Smooth muscle cell of the brain vasculature (primary cell): ENCODE measurements around the gene DNAAF6.
"Not testable (repeated sequence)": the region's sequence is repeated elsewhere in the genome, so short reads cannot be mapped to it uniquely, and the experiment has no call there.

Experiments used
- DNase-seq: peaks from one replicate; pipeline ENCODE4 v3.0.0-alpha.2; 2012; ENCODE audit warnings: low read depth, low spot score

Gene DNAAF6

GRCh38 chrX:107205770-107206696 is at the start of gene DNAAF6, which contains the start of gene NUP62CL:
Gene DNAAF6 (plus strand): TSS chrX:107206611. CDS start chrX:107212876, 6,265 bp downstream.
Gene NUP62CL (minus strand): TSS chrX:107206433. CDS start chrX:107175146, 31,287 bp downstream.
- DNase-seq = no peak

- not testable (repeated sequence) for DNase-seq
Measured at GRCh38 chrX:107157618-107158017, 48.8 kb upstream of the DNAAF6 start.

- DNase-seq = no peak
Measured at GRCh38 chrX:107167163-107167921, 39.1 kb upstream of the DNAAF6 start.

- DNase-seq = no peak
Measured at GRCh38 chrX:107168257-107168656, 38.2 kb upstream of the DNAAF6 start.

GRCh38 chrX:107168712-107169111 is 37.7 kb upstream of the DNAAF6 start:
- no peak for DNase-seq

GRCh38 chrX:107171369-107172102 is 34.9 kb upstream of the DNAAF6 start:
- no peak for DNase-seq

GRCh38 chrX:107197319-107197718 is 9.1 kb upstream of the DNAAF6 start:
- no peak for DNase-seq

- not testable (repeated sequence) for DNase-seq
Measured at GRCh38 chrX:107198074-107198473, 8.3 kb upstream of the DNAAF6 start.

- no peak for DNase-seq
Measured at GRCh38 chrX:107199491-107199890, 6.9 kb upstream of the DNAAF6 start.

GRCh38 chrX:107204068-107204605 is 2.3 kb upstream of the DNAAF6 start:
- no peak for DNase-seq

- no peak for DNase-seq
Measured at GRCh38 chrX:107206697-107207065, 270 bp downstream of the DNAAF6 start.

- DNase-seq = no peak
Measured at GRCh38 chrX:107207089-107207488, 678 bp downstream of the DNAAF6 start.

- no peak for DNase-seq
Measured at GRCh38 chrX:107207943-107208342, 1.5 kb downstream of the DNAAF6 start.

- DNase-seq = no peak
Measured at GRCh38 chrX:107213477-107213876, 7.1 kb downstream of the DNAAF6 start.

- no peak for DNase-seq
Measured at GRCh38 chrX:107226757-107227156, 20.3 kb downstream of the DNAAF6 start.

GRCh38 chrX:107227780-107228485 is 21.5 kb downstream of the DNAAF6 start:
- DNase-seq = no peak

- DNase-seq = no peak
Measured at GRCh38 chrX:107228486-107228819, 22.0 kb downstream of the DNAAF6 start.

- no peak for DNase-seq
Measured at GRCh38 chrX:107272431-107272921, 66.1 kb downstream of the DNAAF6 start.

- no peak for DNase-seq
Measured at GRCh38 chrX:107273795-107274194, 67.4 kb downstream of the DNAAF6 start.

GRCh38 chrX:107288676-107289075 is 82.3 kb downstream of the DNAAF6 start:
- no peak for DNase-seq

GRCh38 chrX:107290019-107290418 is 83.6 kb downstream of the DNAAF6 start:
- no peak for DNase-seq
